Gastroesophageal sphincter (tissue), 3 donors: ENCODE measurements around the gene SESTD1.

Experiments used
- POLR2A ChIP-seq, 2 donors: fragments of 450-650 bp; IDR thresholded peaks; one replicate each; pipeline ENCODE4 v1.6.1; 2017; ENCODE audit warnings: antibody characterized with exemption in 2 of 2, mild to moderate bottlenecking in 2 of 2, moderate library complexity in 1 of 2
- POLR2AphosphoS5 ChIP-seq: sonication (generic); formaldehyde crosslinking; IDR thresholded peaks from one replicate; pipeline ENCODE4 v1.6.1; 2017; ENCODE audit warnings: antibody characterized with exemption
- TF ChIP-seq, protein P1 (sequence below), 4 experiments: fragments of 200-600 bp in 2 of 4; fragments of 450-650 bp in 2 of 4; sonication (generic) in 1 of 4; IDR thresholded peaks; one replicate each; pipeline ENCODE4 v1.5.1; 2017 to 2019; ENCODE audit warnings: antibody characterized with exemption in 4 of 4, mild to moderate bottlenecking in 2 of 4, moderate library complexity in 2 of 4

DNA sequence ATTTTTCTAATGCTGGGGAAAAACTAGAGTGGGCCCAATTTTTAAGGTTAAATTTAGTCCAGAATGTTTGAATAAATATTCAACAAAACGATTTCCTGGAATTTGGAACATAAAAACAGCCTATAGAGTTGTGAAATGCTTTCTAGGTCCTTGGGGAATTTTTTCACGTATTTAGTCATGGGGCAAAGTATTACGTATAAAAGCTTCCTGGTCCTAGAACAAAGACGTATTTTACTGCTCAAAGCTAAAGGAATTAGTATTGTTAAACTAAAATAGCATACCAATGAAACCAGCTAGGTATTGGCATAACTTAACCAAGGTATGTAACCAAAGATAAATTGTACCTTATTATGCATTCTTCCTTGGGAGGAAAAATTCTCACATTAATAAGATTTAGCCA is 1.6 kb downstream of the SESTD1 start:
- TF ChIP-seq, protein P1, sequence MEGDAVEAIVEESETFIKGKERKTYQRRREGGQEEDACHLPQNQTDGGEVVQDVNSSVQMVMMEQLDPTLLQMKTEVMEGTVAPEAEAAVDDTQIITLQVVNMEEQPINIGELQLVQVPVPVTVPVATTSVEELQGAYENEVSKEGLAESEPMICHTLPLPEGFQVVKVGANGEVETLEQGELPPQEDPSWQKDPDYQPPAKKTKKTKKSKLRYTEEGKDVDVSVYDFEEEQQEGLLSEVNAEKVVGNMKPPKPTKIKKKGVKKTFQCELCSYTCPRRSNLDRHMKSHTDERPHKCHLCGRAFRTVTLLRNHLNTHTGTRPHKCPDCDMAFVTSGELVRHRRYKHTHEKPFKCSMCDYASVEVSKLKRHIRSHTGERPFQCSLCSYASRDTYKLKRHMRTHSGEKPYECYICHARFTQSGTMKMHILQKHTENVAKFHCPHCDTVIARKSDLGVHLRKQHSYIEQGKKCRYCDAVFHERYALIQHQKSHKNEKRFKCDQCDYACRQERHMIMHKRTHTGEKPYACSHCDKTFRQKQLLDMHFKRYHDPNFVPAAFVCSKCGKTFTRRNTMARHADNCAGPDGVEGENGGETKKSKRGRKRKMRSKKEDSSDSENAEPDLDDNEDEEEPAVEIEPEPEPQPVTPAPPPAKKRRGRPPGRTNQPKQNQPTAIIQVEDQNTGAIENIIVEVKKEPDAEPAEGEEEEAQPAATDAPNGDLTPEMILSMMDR (IDR thresholded peaks at IDR 0.05): no peak
- TF ChIP-seq POLR2AphosphoS5: no peak
- no peak for TF ChIP-seq POLR2A (IDR thresholded peaks at IDR 0.05)
